GM12878 (cell line): ENCODE measurements around the gene TBRG1. TPM values are rescaled to one million over a fixed set of nuclear protein-coding genes. Genes with fewer than 3 reads are reported as not detected.

Experiments
- ATAC-seq: fragments of 200-7000 bp; cut with Tn5 transposase; 3 replicates; pipeline ENCODE4 v1.9.1; 2020; ENCODE audit warnings: mild to moderate bottlenecking, moderate library complexity
- BruUV-seq: library from RNA; stranded (reverse); fragments of 400-500 nt; replicated peaks from 2 replicates; lab custom pipeline; 2021; lab: Mats Ljungman, UMichigan
- CTCF ChIA-PET: fragments of 300-600 bp; sonication (Branson Sonifier 250); formaldehyde crosslinking; extraction: SDS; loops from one replicate; lab custom pipeline; 2021; ENCODE audit warnings: inconsistent platforms; lab: Yijun Ruan, JAX
- POLR2A ChIA-PET: fragments of 350-600 bp; formaldehyde crosslinking; extraction: SDS; loops from one replicate; lab custom pipeline; 2021; ENCODE audit warnings: inconsistent platforms; lab: Charles Lee
- RAD21 ChIA-PET: fragments of 300-600 bp; sonication (Branson Sonifier 250); formaldehyde crosslinking; loops from one replicate; lab custom pipeline; 2023; ENCODE audit warnings: antibody characterized with exemption; ENCODE audit not compliant: unreplicated experiment; lab: Charles Lee
- SMC1A ChIA-PET: fragments of 300-600 bp; sonication (Branson Sonifier 250); formaldehyde crosslinking; loops from one replicate; lab custom pipeline; 2023; ENCODE audit not compliant: unreplicated experiment, uncharacterized antibody; lab: Charles Lee
- DNase-seq: peaks from one replicate; pipeline ENCODE4 v3.0.0-alpha.2; 2011; ENCODE audit warnings: low read depth, low spot score
- FAIRE-seq: peaks from 3 replicates; lab custom pipeline; 2011; peaks lifted over from hg19 to GRCh38; lab: Jason Lieb, UNC
- H2AFZ ChIP-seq: 2 replicates; pipeline ENCODE4 v1.6.0; 2011; ENCODE audit warnings: low read depth, low read length, control low read depth; ENCODE audit not compliant: control insufficient read depth
- H3K27ac ChIP-seq: 2 replicates; pipeline ENCODE4 v1.5.1; 2011; ENCODE audit warnings: control low read depth; ENCODE audit not compliant: control insufficient read depth, insufficient read depth
- H3K27me3 ChIP-seq, 2 experiments: replicated peaks in 1 of 2; 2 replicates each; pipeline versions ENCODE4 v1.6.0 to v1.6.1; 2011; ENCODE audit warnings: low read length in 1 of 2; ENCODE audit not compliant: control insufficient read depth in 2 of 2, insufficient read depth in 2 of 2
- H3K36me3 ChIP-seq, 2 experiments: 2 replicates each; pipeline ENCODE4 v1.5.1; 2011; ENCODE audit warnings: low read length in 1 of 2; ENCODE audit not compliant: control insufficient read depth in 2 of 2, insufficient read depth in 2 of 2
- H3K4me1 ChIP-seq: 2 replicates; pipeline ENCODE4 v1.6.1; 2011; ENCODE audit warnings: mild to moderate bottlenecking, low read length, moderate library complexity, mixed read lengths; ENCODE audit not compliant: control insufficient read depth, insufficient read depth
- H3K4me2 ChIP-seq: 2 replicates; pipeline ENCODE4 v1.6.0; 2011; ENCODE audit warnings: control low read depth; ENCODE audit not compliant: control insufficient read depth, insufficient read depth
- H3K4me3 ChIP-seq: fragments of 200-600 bp; sonication (generic); 2 replicates; pipeline ENCODE4 v1.5.1; 2016
- H3K79me2 ChIP-seq: 2 replicates; pipeline ENCODE4 v1.6.0; 2011; ENCODE audit warnings: low read length; ENCODE audit not compliant: control insufficient read depth, insufficient read depth
- H3K9ac ChIP-seq: 2 replicates; pipeline ENCODE4 v1.8.0; 2011; ENCODE audit warnings: low read length, control low read depth, mixed read lengths; ENCODE audit not compliant: control insufficient read depth, insufficient read depth
- H3K9me3 ChIP-seq: replicated peaks from 3 replicates; pipeline ENCODE4 v1.5.1; 2011; ENCODE audit warnings: mild to moderate bottlenecking, low read length; ENCODE audit not compliant: control insufficient read depth, insufficient read depth
- H4K20me1 ChIP-seq: 2 replicates; pipeline ENCODE4 v1.6.0; 2011; ENCODE audit not compliant: control insufficient read depth, insufficient read depth
- FOS ChIP-seq: IDR thresholded peaks from 3 replicates; pipeline ENCODE4 v1.6.1; 2011; ENCODE audit warnings: borderline replicate concordance; ENCODE audit not compliant: insufficient read length; ENCODE audit errors: extremely low read depth
- FOXK2 ChIP-seq: fragments of 450-650 bp; IDR thresholded peaks from 2 replicates; pipeline ENCODE4 v1.6.1; 2017; ENCODE audit warnings: mild to moderate bottlenecking, moderate library complexity
- MTA3 ChIP-seq: IDR thresholded peaks from 2 replicates; pipeline ENCODE4 v1.6.1; 2012; ENCODE audit warnings: low read length, inconsistent platforms, borderline replicate concordance
- NFYA ChIP-seq: IDR thresholded peaks from 2 replicates; pipeline ENCODE4 v1.6.1; 2011; ENCODE audit warnings: low read depth, mild to moderate bottlenecking, low read length, improper control_type of control experiment, borderline replicate concordance
- SREBF2 ChIP-seq: IDR thresholded peaks from 2 replicates; pipeline ENCODE4 v1.6.1; 2012; ENCODE audit warnings: mild to moderate bottlenecking, low read length
- TCF3 ChIP-seq: IDR thresholded peaks from 2 replicates; pipeline ENCODE4 v1.6.1; 2012; ENCODE audit warnings: low read depth, mild to moderate bottlenecking, low read length, borderline replicate concordance; ENCODE audit not compliant: insufficient read depth
- YY1 ChIP-seq: IDR thresholded peaks from 2 replicates; pipeline ENCODE4 v1.6.1; 2011; ENCODE audit warnings: low read depth, mild to moderate bottlenecking, low read length
- WGBS: methylation state at CpG from one replicate; pipeline ENCODE4 v1.1.6; 2016; ENCODE audit warnings: low lambda C conversion rate; ENCODE audit not compliant: insufficient replicate concordance, insufficient coverage; ENCODE audit errors: missing lambda C conversion rate; 5-methylcytosine and 5-hydroxymethylcytosine counted together
- in situ Hi-C: fragments of 300-500 bp; cut with MboI; formaldehyde crosslinking; loops from 9 replicates; pipeline ENCODE4 v1.14.3; 2018; ENCODE audit warnings: mixed read lengths
- intact Hi-C: fragments of 100-400 bp; cut with micrococcal nuclease; formaldehyde crosslinking; loops from one replicate; pipeline ENCODE4 v1.14.2; 2022; ENCODE audit not compliant: unreplicated experiment
- polyA plus RNA-seq, 11 experiments: library from polyadenylated mRNA; depleted of rRNA in 4 of 11; unstranded in 6 of 11; stranded (reverse) in 5 of 11; fragments of >200 nt; fragmentation: Nextera tagmentation in 4 of 11; fragmentation: Illumina TruSeq in 1 of 11; extraction: Ambion mirVana in 4 of 11; extraction: Trizol in 1 of 11; gene quantifications; 1 replicate in 1 of 11; 2 replicates in 10 of 11; pipeline versions ENCODE4 v1.2.1 to v1.2.3, GENCODE V29; 2011 to 2016; ENCODE audit warnings: inconsistent platforms in 2 of 11, missing spikeins in 2 of 11, low read depth in 1 of 11
- total RNA-seq, 4 experiments: library from RNA; depleted of rRNA in 3 of 4; stranded (reverse); fragments of >200 nt in 3 of 4; fragmentation: Illumina TruSeq in 1 of 4; extraction: Trizol in 1 of 4; gene quantifications; 2 replicates each; pipeline versions ENCODE4 v1.2.1 to v1.2.3, GENCODE V29; 2013 to 2021
- TF ChIP-seq, protein P1 (sequence below): fragments of 450-650 bp; IDR thresholded peaks from 2 replicates; pipeline ENCODE4 v1.6.1; 2017; ENCODE audit warnings: mild to moderate bottlenecking, low read depth, inconsistent platforms; ENCODE audit not compliant: poor library complexity, severe bottlenecking

TBRG1 gene
- total and polyA plus RNA-seq, 10 of the 15 experiments (the other 5 are each of a cell fraction or from before 2014, with no cell fraction given): 12.3 to 46.6 (median 26.2) TPM

DNA sequence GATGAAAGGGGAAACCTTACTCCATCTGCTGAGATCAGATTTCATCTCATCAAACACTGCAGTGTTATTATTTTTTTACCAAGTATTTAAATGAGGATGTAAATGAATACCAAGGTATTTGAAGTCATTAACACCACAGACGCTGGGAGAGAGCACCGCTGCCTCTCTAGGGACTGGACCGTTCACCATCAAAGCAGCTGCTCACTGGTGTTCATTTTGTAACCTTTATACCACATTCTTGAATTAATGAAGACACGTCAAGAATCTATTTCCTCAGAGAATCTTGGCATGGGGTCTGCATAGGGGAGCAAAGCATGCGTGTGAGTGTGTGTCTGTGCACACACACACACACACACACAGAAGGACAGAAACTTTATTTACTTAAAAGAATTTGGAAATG lies 35.2 kb downstream of the TBRG1 start:
- no peak for ATAC-seq
- SMC1A ChIA-PET: no interaction called here
- intact Hi-C loops: no loop called here
- RAD21 ChIA-PET: no interaction called here
- Histone ChIP-seq H2AFZ (no peak overlapping the region), H3K4me2 (no peak overlapping the region), H3K4me1 (no peaks in the 10 kb centered on the region), H3K27me3 (no peaks in the 10 kb centered on the region), H3K79me2 (no peaks in the 10 kb centered on the region), H4K20me1 (no peaks in the 10 kb centered on the region), H3K36me3 (no peaks in the 10 kb centered on the region), H3K9me3 (no peaks in the 10 kb centered on the region), H3K9ac (no peak overlapping the region), H3K27ac (no peak overlapping the region), H3K4me3 (no peak overlapping the region)
- POLR2A ChIA-PET: no interaction called here
- no peak for FAIRE-seq
- TF ChIP-seq FOS (no peak), TCF3 (no peak), SREBF2 (no peak), FOXK2 (no peak)
- CTCF ChIA-PET: interaction anchor here (1.4 kb wide), 1 partner anchor 11 kb away, joined by 4 read pairs; no protein-coding TSS in a partner anchor
- DNase-seq: no peak
- in situ Hi-C loops: no loop called here
- WGBS: 34% methylated on average over 5 of the region's 5 CpGs
- BruUV-seq: no TSS peak

DNA sequence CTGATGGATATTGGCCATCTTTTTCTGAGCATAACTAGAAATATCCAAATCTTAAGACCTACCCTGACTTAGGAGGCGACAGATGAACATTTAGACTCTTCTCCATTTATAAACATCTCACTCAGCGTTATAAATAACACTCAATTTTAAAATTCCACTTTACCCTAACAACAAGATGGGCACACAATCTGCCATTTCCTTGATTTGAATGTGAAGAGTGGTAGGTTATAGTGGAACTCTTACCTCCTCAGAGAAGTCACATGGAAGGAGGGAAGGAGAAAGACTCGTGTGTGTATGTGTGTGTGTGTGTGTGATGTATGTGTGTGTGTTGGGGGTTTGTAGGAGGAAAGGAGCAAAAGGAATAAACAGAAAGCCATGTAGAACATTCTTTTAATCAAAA lies 35.8 kb downstream of the TBRG1 start:
- in situ Hi-C loops: no loop called here

More for the DNA sequence above, 35.8 kb downstream of the TBRG1 start:
- H3K27me3 ChIP-seq: no peaks in the 10 kb centered on the region
- no peaks in the 10 kb centered on the region for H3K4me1 ChIP-seq
- H3K27ac ChIP-seq: no peak overlapping the region
- TF ChIP-seq, protein P1, sequence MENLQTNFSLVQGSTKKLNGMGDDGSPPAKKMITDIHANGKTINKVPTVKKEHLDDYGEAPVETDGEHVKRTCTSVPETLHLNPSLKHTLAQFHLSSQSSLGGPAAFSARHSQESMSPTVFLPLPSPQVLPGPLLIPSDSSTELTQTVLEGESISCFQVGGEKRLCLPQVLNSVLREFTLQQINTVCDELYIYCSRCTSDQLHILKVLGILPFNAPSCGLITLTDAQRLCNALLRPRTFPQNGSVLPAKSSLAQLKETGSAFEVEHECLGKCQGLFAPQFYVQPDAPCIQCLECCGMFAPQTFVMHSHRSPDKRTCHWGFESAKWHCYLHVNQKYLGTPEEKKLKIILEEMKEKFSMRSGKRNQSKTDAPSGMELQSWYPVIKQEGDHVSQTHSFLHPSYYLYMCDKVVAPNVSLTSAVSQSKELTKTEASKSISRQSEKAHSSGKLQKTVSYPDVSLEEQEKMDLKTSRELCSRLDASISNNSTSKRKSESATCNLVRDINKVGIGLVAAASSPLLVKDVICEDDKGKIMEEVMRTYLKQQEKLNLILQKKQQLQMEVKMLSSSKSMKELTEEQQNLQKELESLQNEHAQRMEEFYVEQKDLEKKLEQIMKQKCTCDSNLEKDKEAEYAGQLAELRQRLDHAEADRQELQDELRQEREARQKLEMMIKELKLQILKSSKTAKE: no peak
- TF ChIP-seq MTA3 (no peak), NFYA (no peak), YY1 (no peak)
- ChIA-PET SMC1A (no interaction called here), CTCF (interaction anchor here (0.7 kb wide), 1 partner anchor 10 kb away, joined by 4 read pairs; no protein-coding TSS in a partner anchor), POLR2A (no interaction called here), RAD21 (no interaction called here)
- ATAC-seq (no peak), FAIRE-seq (no peak), DNase-seq (no peak)
- H3K9me3 ChIP-seq: no peaks in the 10 kb centered on the region
- H3K79me2 ChIP-seq: no peaks in the 10 kb centered on the region
- H3K36me3 ChIP-seq: no peaks in the 10 kb centered on the region
- no peaks in the 10 kb centered on the region for H4K20me1 ChIP-seq
- no peak overlapping the region for H3K4me3 ChIP-seq
- no peak overlapping the region for H2AFZ ChIP-seq
- no TSS peak for BruUV-seq
- intact Hi-C loops: no loop called here
- no peak overlapping the region for H3K9ac ChIP-seq
- 65% methylated on average over 3 of the region's 3 CpGs for WGBS
- no peak overlapping the region for H3K4me2 ChIP-seq
